BLaER1 (cell line): ENCODE data around the gene CLSTN2.

Experiments
- H3K27ac ChIP-seq: shearing (Covaris generic); formaldehyde crosslinking; 2 replicates; pipeline ENCODE4 v1.8.1; 2022
- H3K27me3 ChIP-seq: shearing (Covaris generic); formaldehyde crosslinking; 2 replicates; pipeline ENCODE4 v1.8.1; 2022
- H3K36me3 ChIP-seq: shearing (Covaris generic); formaldehyde crosslinking; 2 replicates; pipeline ENCODE4 v1.8.1; 2022
- H3K4me1 ChIP-seq: shearing (Covaris generic); formaldehyde crosslinking; 2 replicates; pipeline ENCODE4 v1.8.1; 2022
- H3K4me2 ChIP-seq: shearing (Covaris generic); formaldehyde crosslinking; 2 replicates; pipeline ENCODE4 v1.8.1; 2022
- H3K4me3 ChIP-seq: shearing (Covaris generic); formaldehyde crosslinking; 2 replicates; pipeline ENCODE4 v1.8.1; 2022
- H3K9ac ChIP-seq: shearing (Covaris generic); formaldehyde crosslinking; 2 replicates; pipeline ENCODE4 v1.8.1; 2022
- H3K9me3 ChIP-seq: shearing (Covaris generic); formaldehyde crosslinking; 2 replicates; pipeline ENCODE4 v1.8.1; 2022
- H4K20me1 ChIP-seq: shearing (Covaris generic); formaldehyde crosslinking; 2 replicates; pipeline ENCODE4 v1.8.1; 2022
- Cebpa-rat ChIP-seq: shearing (Covaris generic); IDR thresholded peaks from 2 replicates; pipeline ENCODE4 v1.8.1; 2022

Gene CLSTN2

GRCh38 chr3:140626856-140627255, 691.9 kb downstream of the CLSTN2 start:
- Histone ChIP-seq H3K4me3 (no peak overlapping the region), H3K27me3 (no peaks in the 10 kb centered on the region), H3K4me2 (no peak overlapping the region), H3K36me3 (no peaks in the 10 kb centered on the region), H3K4me1 (no peaks in the 10 kb centered on the region), H3K27ac (no peak overlapping the region), H3K9me3 (no peaks in the 10 kb centered on the region), H3K9ac (no peak overlapping the region), H4K20me1 (no peaks in the 10 kb centered on the region)
- no peak for TF ChIP-seq Cebpa-rat
